Natural killer cell (primary cell): Measurements from ENCODE around the gene REL. TPM values are rescaled to one million over a fixed set of nuclear protein-coding genes. Genes with fewer than 3 reads are reported as not detected.
A peak's percentile ranks its signal among the peaks of the same experiment; 100 is the strongest.

Source experiments
- ATAC-seq, 3 donors: fragments of 150-1000 bp in 2 of 3; fragments of 200-7000 bp in 1 of 3; cut with Tn5 transposase; 1 replicate in 1 of 3; 2 replicates in 2 of 3; pipeline ENCODE4 v1.10.0; 2021; ENCODE audit warnings: mild to moderate bottlenecking in 2 of 3, moderate library complexity in 2 of 3
- DNase-seq, 2 donors: peaks; one replicate each; pipeline versions ENCODE4 v3.0.0 to v3.0.0-alpha.2; 2013 to 2021; ENCODE audit warnings: mixed read lengths in 1 of 2
- H3K27ac ChIP-seq: one replicate; pipeline ENCODE4 v1.5.1; 2013; ENCODE audit warnings: mild to moderate bottlenecking, low read length
- H3K27me3 ChIP-seq: one replicate; pipeline ENCODE4 v1.6.1; 2013; ENCODE audit warnings: low read length; ENCODE audit not compliant: control insufficient read depth, insufficient read depth
- H3K36me3 ChIP-seq: one replicate; pipeline ENCODE4 v1.6.1; 2013; ENCODE audit warnings: low read length; ENCODE audit not compliant: control insufficient read depth, insufficient read depth
- H3K4me1 ChIP-seq: one replicate; pipeline ENCODE4 v1.6.1; 2013; ENCODE audit warnings: low read length; ENCODE audit not compliant: control insufficient read depth, insufficient read depth
- H3K4me3 ChIP-seq: one replicate; pipeline ENCODE4 v1.5.1; 2013; ENCODE audit warnings: low read length
- H3K9me3 ChIP-seq: one replicate; pipeline ENCODE4 v1.6.1; 2013; ENCODE audit warnings: low read length; ENCODE audit not compliant: control insufficient read depth, insufficient read depth
- H3K27ac Mint-ChIP-seq, 2 donors: one replicate each; pipeline ENCODE4 v1.8.0; 2022; ENCODE audit warnings: mild to moderate bottlenecking in 2 of 2, mixed read lengths in 2 of 2, moderate library complexity in 1 of 2
- H3K27me3 Mint-ChIP-seq, 2 donors: one replicate each; pipeline ENCODE4 v1.8.0; 2022; ENCODE audit warnings: low read depth in 2 of 2, mixed read lengths in 2 of 2
- H3K36me3 Mint-ChIP-seq: one replicate; pipeline ENCODE4 v1.8.0; 2022; ENCODE audit warnings: mixed read lengths
- H3K4me1 Mint-ChIP-seq, 2 donors: one replicate each; pipeline ENCODE4 v1.8.0; 2022; ENCODE audit warnings: mixed read lengths in 2 of 2
- H3K4me3 Mint-ChIP-seq: one replicate; pipeline ENCODE4 v1.8.0; 2022; ENCODE audit warnings: mild to moderate bottlenecking, moderate library complexity, mixed read lengths
- H3K9me3 Mint-ChIP-seq, 2 donors: one replicate each; pipeline ENCODE4 v1.8.0; 2022; ENCODE audit warnings: mixed read lengths in 2 of 2
- WGBS: methylation state at CpG from one replicate; pipeline ENCODE4 v1.1.7; 2013; ENCODE audit warnings: missing lambda C conversion rate; ENCODE audit not compliant: insufficient coverage; 5-methylcytosine and 5-hydroxymethylcytosine counted together
- intact Hi-C: fragments of 100-400 bp; cut with micrococcal nuclease; formaldehyde crosslinking; loops from one replicate; pipeline ENCODE4 v1.14.2; 2022
- total RNA-seq, 4 donors: library from RNA; stranded (reverse); fragments of 120-200 nt in 1 of 4; gene quantifications; one replicate each; pipeline versions ENCODE4 v1.2.3 to v1.2.4, GENCODE V29; 2013 to 2022
- TF ChIP-seq, protein P1 (sequence below): fragments of 200-600 bp; IDR thresholded peaks from one replicate; pipeline ENCODE4 v1.8.0; 2022; ENCODE audit warnings: antibody characterized with exemption

Gene REL
- total RNA-seq, 3 donors from 2014 or later (not counting 1 experiment from before 2014, with no cell fraction given): 128 to 197 (median 178) TPM

GRCh38 chr2:60962528-60962927, 81.2 kb downstream of the REL start:
- H3K27me3 ChIP-seq: no peaks in the 10 kb centered on the region
- ATAC-seq: no peak
- H3K27ac ChIP-seq: no peak overlapping the region
- Mint-ChIP-seq H3K36me3 (no peaks in the 10 kb centered on the region), H3K4me3 (no peak overlapping the region), H3K4me1 (peaks cover 30 to 34% of the 10 kb centered on the region in 2 donors), H3K27me3 (no peaks in the 10 kb centered on the region), H3K27ac (no peak overlapping the region), H3K9me3 (no peaks in the 10 kb centered on the region)
- no peaks in the 10 kb centered on the region for H3K4me1 ChIP-seq
- no peaks in the 10 kb centered on the region for H3K9me3 ChIP-seq
- DNase-seq: no peak
- no peaks in the 10 kb centered on the region for H3K36me3 ChIP-seq
- intact Hi-C loops: no loop called here
- TF ChIP-seq, protein P1, sequence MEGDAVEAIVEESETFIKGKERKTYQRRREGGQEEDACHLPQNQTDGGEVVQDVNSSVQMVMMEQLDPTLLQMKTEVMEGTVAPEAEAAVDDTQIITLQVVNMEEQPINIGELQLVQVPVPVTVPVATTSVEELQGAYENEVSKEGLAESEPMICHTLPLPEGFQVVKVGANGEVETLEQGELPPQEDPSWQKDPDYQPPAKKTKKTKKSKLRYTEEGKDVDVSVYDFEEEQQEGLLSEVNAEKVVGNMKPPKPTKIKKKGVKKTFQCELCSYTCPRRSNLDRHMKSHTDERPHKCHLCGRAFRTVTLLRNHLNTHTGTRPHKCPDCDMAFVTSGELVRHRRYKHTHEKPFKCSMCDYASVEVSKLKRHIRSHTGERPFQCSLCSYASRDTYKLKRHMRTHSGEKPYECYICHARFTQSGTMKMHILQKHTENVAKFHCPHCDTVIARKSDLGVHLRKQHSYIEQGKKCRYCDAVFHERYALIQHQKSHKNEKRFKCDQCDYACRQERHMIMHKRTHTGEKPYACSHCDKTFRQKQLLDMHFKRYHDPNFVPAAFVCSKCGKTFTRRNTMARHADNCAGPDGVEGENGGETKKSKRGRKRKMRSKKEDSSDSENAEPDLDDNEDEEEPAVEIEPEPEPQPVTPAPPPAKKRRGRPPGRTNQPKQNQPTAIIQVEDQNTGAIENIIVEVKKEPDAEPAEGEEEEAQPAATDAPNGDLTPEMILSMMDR: no peak
- whole genome bisulfite sequencing: 100% methylated on average over 2 of the region's 2 CpGs
- H3K4me3 ChIP-seq: no peak overlapping the region

DNA sequence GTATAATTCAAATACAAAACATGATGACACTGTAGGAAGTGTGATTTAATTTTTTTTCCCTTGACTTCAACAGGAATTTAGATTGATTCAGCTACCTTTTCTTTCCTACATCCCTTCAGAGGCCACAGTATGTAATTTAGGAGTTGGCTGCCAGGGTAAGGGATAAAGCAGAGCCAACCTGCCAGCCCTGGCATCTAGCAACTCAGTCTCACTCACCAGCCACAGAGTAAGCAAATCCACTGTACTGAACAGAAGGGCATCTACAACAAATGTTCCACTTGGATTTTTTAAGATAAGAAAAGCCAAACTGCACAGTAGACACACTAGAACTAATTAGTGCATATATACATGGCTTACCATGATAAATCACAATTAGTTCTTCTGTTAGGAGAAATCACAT, 81.8 kb downstream of the REL start:
- peak overlapping the region; percentile 92 to 97 for H3K27ac Mint-ChIP-seq
- ATAC-seq (no peak), DNase-seq (no peak)
- TF ChIP-seq, protein P1: no peak
- Histone ChIP-seq H3K36me3 (no peaks in the 10 kb centered on the region), H3K27ac (no peak overlapping the region), H3K4me3 (no peak overlapping the region), H3K27me3 (no peaks in the 10 kb centered on the region), H3K4me1 (no peaks in the 10 kb centered on the region), H3K9me3 (no peaks in the 10 kb centered on the region)
- H3K4me1 Mint-ChIP-seq: peaks cover 27 to 34% of the 10 kb centered on the region in 2 donors
- intact Hi-C loops: no loop called here
- no peak overlapping the region for H3K4me3 Mint-ChIP-seq
- H3K36me3 Mint-ChIP-seq: no peaks in the 10 kb centered on the region
- no peaks in the 10 kb centered on the region for H3K27me3 Mint-ChIP-seq
- no peaks in the 10 kb centered on the region for H3K9me3 Mint-ChIP-seq

GRCh38 chr2:60964651-60965498, 83.5 kb downstream of the REL start:
- TF ChIP-seq, protein P1: no peak
- ATAC-seq: peak; percentile 72 to 93 (median 85)
- peak in 1 of 2 donors; percentile 72 for DNase-seq
- H3K4me3 ChIP-seq: no peak overlapping the region
- H3K27me3 Mint-ChIP-seq: no peaks in the 10 kb centered on the region
- intact Hi-C loops: loop anchor here (1.0 to 5.0 kb wide), 2 partner anchors 11 to 33 kb away; no protein-coding TSS in a partner anchor
- no peaks in the 10 kb centered on the region for H3K9me3 Mint-ChIP-seq
- H3K4me3 Mint-ChIP-seq: peak overlapping the region; percentile 75
- H3K27me3 ChIP-seq: no peaks in the 10 kb centered on the region
- no peaks in the 10 kb centered on the region for H3K36me3 Mint-ChIP-seq
- H3K27ac Mint-ChIP-seq: peak overlapping the region; percentile 92 to 97
- H3K27ac ChIP-seq: peak overlapping the region; percentile 97
- 20% methylated on average over 2 of the region's 7 CpGs for WGBS
- H3K4me1 ChIP-seq: no peaks in the 10 kb centered on the region
- peaks cover 23 to 34% of the 10 kb centered on the region in 2 donors for H3K4me1 Mint-ChIP-seq
- H3K9me3 ChIP-seq: no peaks in the 10 kb centered on the region
- no peaks in the 10 kb centered on the region for H3K36me3 ChIP-seq

GRCh38 chr2:60965499-60965785, 84.1 kb downstream of the REL start:
- Histone ChIP-seq H3K27me3 (no peaks in the 10 kb centered on the region), H3K9me3 (no peaks in the 10 kb centered on the region), H3K27ac (peak overlapping the region; percentile 97), H3K4me3 (no peak overlapping the region), H3K4me1 (no peaks in the 10 kb centered on the region), H3K36me3 (no peaks in the 10 kb centered on the region)
- DNase-seq: no peak
- H3K9me3 Mint-ChIP-seq: no peaks in the 10 kb centered on the region
- peak overlapping the region; percentile 75 for H3K4me3 Mint-ChIP-seq
- TF ChIP-seq, protein P1: no peak
- ATAC-seq: peak in 1 of 3 donors; percentile 40
- no peaks in the 10 kb centered on the region for H3K27me3 Mint-ChIP-seq
- no peaks in the 10 kb centered on the region for H3K36me3 Mint-ChIP-seq
- intact Hi-C loops: loop anchor here (1.0 to 5.0 kb wide), 2 partner anchors 11 to 33 kb away; no protein-coding TSS in a partner anchor
- peaks cover 23 to 34% of the 10 kb centered on the region in 2 donors for H3K4me1 Mint-ChIP-seq
- H3K27ac Mint-ChIP-seq: peak overlapping the region; percentile 92 to 97
